ENCODE results near the gene FSTL4.

Gene FSTL4

GRCh38 chr5:133361922-133362321 is 250.4 kb downstream of the FSTL4 start:
- DNase-seq = no peak

DNA sequence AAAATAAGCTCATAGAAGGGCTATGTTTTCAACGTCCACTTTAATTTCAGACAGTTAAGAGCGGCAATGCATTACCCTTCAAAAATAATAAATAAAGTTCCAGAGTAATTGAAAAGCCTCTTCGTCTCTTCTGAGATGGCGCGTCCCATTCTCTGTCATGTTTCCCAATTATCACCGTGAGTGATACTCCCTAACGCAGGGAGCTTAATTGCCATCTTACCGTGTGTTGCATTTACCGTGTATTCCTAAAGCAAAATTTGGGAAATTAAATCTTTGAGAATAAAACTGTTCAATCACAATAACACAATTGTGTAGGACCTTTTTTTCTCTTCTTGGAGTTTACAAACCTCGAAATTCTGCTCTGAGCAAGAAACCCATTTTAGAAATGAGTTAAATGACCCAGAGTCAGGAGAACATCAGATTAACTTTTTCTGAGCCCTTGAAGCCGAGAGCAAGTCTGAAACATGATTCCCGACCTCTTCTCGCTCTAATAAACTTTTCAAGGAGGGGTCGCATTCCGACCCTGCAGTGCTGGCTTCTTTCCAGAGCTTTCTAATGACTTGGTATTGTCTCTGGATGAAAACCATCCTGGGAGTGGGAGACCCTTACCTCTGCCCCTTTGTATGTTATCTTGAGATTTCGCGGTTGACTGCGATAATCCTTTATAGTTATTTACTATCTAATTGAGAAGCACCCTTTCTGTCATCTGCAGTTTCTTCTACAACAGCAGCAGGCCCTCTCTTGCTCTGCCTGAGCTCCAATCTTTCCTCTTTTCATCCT is 251.5 kb downstream of the FSTL4 start:
- no peak for DNase-seq

DNA sequence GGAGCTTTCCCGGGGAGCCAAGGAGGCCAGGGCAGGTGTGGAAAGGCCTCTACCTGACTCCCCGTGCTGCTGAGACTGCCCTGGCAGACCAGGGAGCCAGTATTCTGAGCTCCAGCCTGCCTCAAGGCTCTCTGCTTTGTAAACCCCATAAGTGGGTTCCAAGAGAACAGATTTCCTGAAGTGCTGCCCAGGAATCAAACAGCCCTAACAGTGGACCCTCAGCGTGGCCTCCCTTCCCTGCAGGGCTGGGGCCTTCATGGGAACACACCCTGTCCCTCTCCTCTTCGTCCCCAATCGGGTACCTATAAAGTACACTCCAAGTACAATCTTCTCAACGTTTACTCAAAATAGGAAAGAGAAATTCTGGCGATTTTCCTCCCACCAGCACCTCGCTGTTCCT is 252.5 kb downstream of the FSTL4 start:
- DNase-seq = no peak

GRCh38 chr5:133358271-133358670 is 254.1 kb downstream of the FSTL4 start:
- no peak for DNase-seq

DNA sequence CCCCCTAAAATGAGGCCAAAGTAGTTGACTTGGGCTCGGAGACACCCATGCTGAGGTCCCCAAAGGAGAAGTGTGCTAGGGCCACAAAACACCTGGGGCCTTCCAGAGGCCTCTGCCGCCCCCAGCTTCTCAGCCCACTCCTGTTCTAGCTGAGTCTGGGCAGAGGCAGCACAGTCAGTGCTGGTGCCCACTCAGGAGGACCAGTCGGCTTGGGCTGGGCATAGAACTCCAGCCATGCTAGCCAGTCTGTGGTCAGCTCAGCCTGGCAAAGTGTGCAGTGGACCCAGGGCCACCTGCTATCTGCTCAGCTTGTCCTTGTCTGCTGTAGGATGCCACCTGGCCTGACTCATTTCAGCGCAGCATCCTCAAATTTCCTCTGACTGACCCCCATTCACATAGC is 254.6 kb downstream of the FSTL4 start:
- DNase-seq = no peak

DNA sequence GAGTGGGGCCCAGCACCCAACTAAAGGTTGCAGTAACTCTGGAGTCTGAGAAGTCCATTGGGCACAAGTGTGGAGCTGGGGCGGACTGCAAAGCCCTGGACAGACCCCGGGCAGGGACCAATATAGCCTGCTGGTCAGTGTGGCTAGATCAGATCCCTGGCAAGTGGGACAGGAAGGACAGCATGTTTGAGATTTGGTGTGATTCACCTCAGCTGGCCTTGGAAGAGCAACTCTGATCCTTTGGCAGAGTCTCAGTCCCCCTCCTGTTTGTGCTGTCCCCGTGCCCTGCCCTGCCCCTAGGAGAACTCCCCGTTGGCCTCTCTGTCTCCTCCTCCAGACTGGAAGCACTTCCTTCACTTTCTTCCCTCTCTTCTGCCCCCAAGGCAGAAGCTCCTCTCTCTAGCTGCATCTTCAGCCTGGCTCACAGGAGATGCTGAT is 255.3 kb downstream of the FSTL4 start:
- DNase-seq = no peak

GRCh38 chr5:133356396-133356983 is 255.9 kb downstream of the FSTL4 start:
- no peak for DNase-seq

- DNase-seq = no peak
These were observed 257.8 kb downstream of the FSTL4 start for GRCh38 chr5:133354323-133355185.

DNA sequence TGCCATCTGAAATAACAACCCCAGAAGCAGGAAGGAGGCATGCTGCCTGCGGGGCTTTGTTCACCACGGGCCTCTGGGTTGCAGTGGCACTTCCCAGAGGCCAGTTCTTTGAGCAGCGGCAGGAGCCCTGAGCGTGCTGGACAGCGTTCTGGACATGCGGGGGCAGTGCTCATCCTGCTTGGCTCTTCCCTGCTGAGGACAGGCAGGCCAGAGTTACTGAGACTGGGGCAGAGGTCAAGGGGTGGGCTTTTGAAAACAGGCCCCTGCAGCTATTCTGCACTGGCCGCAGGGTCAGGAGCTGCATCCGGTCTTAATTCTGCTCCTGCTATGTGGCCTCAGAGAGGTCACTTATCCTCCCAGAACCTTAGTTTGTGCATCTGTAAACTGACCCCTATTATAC is 258.6 kb downstream of the FSTL4 start:
- DNase-seq = no peak

GRCh38 chr5:133348406-133348805 is 263.9 kb downstream of the FSTL4 start:
- DNase-seq = no peak

DNA sequence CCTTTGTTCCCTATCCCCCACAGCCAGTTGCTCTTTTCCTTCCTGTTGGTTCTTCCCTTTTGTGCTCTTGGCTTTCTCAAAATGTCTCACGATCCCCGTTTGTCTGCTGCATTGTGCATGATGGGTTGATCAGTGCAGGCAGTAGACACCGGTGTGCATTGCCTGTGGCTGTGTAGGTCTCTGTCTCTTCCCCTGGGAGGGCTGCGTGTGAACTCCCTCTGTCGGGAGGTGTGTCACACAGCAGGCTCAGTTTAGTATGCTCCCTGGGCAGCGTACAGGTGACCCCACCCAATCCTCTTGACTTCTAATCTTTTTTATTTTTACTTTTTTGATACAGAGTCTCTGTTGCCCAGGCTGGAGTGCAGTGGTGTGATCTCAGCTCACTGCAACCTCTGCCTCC is 265.3 kb downstream of the FSTL4 start:
- DNase-seq = no peak

DNA sequence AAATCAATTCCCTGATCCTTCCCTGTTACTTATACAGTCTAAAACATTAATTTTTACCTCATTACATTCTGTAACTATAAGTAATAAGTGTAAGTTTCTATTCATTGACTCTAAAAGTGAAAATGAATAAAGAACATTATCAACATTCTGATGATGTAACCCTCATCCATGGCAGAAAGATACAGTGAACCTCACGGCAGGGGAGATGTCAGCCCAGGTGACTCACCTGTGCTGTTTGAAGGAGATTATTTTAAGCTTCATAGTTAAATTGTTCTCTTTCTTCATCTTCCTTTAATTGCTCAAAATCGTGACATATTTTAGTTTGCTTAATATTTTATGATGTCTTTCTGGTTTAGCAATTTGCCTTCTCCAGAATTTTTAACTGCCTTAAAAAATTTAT is 268.1 kb downstream of the FSTL4 start:
- DNase-seq = no peak

DNA sequence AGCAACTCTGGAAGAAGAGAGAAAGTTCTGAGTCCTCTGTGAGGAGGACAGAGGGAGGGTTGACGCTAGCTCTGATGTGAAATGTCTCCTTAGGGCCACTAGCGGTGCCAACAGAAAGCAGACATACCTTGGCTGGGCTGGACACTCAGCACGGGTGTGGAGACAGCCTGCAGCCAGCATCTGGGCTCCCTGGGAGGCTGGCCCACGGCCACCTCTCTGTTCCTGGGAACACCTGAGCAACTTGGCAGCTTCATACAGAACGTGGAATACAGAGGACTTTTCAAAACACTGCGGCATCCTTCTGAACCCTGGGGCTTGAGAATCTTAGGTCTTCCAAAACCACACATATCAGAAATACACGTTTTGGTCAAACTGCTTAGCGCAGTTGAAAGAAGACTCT is 269.1 kb downstream of the FSTL4 start:
- DNase-seq = no peak

DNA sequence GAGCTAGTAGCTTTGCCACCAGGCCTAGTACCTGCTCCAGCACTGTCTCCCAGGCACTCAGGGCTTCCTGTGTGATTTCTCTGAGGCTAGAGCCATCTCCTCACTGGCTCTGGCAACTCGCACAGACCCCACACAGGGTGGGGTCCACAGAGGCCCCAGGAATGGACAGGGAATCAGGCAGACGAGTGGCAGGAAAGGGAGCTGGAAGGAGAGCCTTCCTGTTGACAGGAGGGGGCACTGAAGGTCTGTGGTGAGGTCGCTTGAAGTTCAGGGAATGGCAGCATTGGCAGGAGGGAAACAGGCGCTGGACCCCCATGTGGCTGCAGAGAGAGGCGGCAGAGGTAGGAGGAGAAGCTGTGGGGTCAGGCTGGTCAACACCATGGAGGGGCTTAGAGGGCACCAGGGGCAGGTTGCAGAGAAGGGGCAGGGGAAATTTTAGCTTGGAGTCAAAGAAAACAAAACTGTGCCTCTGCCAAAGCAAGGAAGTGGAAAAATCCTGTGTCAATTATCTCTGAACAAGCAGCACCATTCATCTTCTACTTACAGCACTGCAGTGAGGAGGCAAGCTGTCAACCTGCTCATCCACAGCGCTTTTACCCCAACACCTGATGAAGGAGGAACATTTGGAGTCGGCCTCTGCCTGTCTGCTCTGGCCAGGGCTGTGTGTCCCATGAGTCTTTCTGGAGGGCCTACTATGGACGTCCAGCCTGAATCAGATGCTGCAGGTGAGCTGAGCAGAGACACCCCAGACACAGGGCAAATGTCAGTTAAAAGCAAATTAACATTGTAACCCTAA is 270.2 kb downstream of the FSTL4 start:
- DNase-seq = no peak

DNA sequence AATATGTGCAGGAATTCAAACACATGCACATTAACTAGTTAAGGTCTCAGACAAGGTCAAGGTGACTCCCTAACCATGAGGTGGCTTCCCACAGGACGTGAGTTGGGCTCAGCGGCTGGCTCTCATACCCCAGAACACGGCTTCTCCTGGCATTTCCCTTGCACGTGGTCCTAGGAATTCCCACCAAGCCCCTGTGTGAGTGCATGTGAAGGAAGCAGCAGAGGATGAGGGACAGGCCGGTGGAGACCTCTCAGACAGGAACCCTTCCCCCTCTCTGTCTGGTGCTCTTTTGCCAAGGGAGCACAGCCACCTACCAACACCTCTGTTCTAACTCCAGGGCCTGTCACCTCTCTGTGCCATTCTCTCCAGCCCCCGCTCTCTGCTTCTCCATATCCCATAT is 271.0 kb downstream of the FSTL4 start:
- no peak for DNase-seq

- no peak for DNase-seq
These were observed 271.5 kb downstream of the FSTL4 start for GRCh38 chr5:133340822-133341221.

- DNase-seq = no peak
These were observed 272.2 kb downstream of the FSTL4 start for GRCh38 chr5:133340002-133340755.

DNA sequence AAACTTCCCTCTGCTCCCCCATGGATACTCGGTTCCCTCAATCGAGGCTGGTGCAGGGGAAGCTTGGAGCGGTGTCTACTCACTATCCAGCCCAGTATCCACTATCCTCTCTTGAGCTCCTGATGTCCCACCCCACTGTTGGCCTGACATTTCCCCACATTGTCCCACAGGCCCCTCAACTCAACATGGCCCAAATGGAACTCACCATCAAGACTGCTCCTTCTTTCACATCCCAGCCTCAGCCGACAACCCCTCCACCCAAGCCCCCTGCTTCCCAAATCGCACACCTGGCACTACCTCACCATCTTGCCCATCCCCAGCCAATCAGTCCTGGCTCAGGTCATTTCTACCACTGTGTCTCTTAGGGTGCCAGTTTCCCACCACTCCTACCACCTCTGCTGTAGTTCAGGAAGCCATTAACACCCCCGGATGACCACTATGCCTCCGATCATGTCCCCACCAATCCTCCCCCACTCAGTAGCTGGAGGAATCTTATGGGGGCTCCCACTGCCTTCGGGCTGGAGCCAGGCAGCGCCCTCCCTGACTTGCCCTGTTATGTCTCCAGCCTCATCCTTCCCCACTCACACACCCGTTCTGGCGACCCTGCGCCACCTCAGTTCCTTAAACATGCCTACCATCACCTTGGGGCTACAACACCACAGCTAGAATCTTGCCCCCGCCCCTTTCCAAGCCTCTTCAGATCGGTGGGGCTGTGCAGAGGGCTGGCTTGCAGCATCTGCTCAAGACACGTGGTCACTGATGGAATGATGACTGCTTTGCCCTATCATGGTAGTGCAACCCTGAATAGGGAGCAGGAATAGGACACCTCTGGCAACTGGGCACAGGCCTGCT is 273.6 kb downstream of the FSTL4 start:
- DNase-seq = no peak

DNA sequence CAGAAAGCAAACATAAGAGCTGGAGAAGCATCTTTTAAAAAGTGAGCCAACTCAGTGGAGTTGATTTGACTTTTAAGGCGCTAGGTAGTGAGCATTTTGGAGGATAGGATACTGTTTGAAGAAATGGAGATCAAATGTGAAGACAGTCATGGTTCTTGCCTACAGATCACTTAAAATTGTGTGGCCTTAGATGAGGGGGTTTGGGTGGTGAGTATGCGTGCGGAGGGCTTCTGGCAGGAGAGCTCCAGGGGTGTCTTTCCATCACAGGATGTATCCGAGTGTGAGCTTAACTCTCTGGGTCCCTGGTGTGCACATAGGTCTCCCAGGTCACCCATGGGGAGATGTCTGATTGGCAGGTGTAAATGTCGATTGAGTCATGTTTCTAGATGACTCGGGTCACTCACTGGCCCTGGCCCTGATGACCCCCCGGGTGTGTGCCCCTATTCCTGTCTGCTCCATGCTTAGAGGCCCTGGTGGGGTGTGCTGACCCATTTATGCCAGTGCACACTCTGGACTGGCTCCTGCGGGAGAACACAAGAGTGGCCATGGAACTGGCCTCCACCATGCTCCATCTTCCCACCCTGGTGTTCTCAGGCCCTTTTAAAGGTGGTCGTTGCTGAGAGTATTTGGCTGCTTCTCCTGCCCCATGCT is 274.4 kb downstream of the FSTL4 start:
- no peak for DNase-seq

GRCh38 chr5:133336969-133337410 is 275.4 kb downstream of the FSTL4 start:
- no peak for DNase-seq

All from NCI-H1436 treated with DMSO at 0.1 percent for 48 hours (cell line).